Lower leg skin (tissue), 3 donors: ENCODE measurements around the gene ARTN.

Source experiments
- CTCF ChIP-seq, 3 donors: fragments of 450-650 bp; IDR thresholded peaks; one replicate each; pipeline ENCODE4 v1.5.1; 2016; ENCODE audit warnings: antibody characterized with exemption in 3 of 3, mild to moderate bottlenecking in 3 of 3, moderate library complexity in 2 of 3
- POLR2A ChIP-seq, 2 donors: fragments of 450-650 bp; IDR thresholded peaks; one replicate each; pipeline ENCODE4 v1.6.1; 2016 to 2017; ENCODE audit warnings: antibody characterized with exemption in 2 of 2, mild to moderate bottlenecking in 1 of 2, moderate library complexity in 1 of 2

GRCh38 chr1:43893006-43893405 lies 40.6 kb upstream of the ARTN start:
- TF ChIP-seq CTCF (IDR thresholded peaks at IDR 0.05), result no peak
- TF ChIP-seq POLR2A (IDR thresholded peaks at IDR 0.05), result no peak
